ENCODE data around the gene CCDC27. TPM values are rescaled to one million over a fixed set of nuclear protein-coding genes. Genes with fewer than 3 reads are reported as not detected.

Gene CCDC27
- total and polyA plus RNA-seq, 2 of the 13 experiments (the other 11 are each of a cell fraction or from before 2014, with no cell fraction given): not detected

DNA sequence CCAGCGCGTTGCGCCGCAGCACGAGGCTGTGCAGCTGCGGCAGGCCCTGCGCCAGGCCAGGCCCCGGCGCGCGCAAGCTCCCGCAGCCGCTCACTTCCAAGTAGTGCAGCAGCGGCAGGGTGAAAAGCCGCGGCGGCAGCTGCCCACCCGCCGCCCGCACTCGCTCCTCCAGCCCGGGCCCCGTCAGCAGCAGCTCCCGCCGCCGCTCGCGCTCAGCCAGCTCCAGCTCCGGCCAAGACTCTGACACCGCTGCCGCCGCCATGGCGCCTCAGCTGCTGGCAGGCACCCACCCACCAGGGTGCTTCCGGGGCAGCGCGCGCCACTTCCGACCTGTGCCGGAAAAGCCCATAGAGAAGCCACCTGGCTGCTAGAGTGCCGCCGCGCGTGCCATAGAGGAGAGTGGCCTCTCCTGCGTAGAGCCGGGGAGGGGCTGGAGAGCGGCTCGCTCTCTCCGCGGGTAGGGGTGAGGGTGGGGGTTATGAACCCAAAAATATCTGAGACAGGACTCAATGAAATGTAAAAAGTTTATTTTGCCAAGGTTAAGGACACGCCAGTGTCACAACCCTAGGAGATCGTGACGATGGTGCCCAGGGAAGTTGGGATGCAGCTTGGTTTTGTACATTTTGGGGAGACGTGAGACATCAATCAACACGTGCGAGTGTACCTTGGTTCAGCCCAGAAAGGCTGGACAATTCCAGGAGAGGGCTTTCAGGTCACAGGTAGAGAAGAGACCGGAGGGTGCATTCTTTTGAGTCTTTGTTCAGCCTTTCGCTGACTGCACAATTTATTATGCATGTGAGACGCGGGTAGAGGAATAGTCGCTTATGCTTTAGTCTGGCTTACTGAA lies 44.2 kb downstream of the CCDC27 start, which contains the start of gene LRRC47 (continued):
- TF ChIP-seq, protein P1, sequence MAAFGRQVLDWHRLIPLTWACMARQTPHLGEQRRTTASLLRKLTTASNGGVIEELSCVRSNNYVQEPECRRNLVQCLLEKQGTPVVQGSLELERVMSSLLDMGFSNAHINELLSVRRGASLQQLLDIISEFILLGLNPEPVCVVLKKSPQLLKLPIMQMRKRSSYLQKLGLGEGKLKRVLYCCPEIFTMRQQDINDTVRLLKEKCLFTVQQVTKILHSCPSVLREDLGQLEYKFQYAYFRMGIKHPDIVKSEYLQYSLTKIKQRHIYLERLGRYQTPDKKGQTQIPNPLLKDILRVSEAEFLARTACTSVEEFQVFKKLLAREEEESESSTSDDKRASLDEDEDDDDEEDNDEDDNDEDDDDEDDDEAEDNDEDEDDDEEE (CRISPR knock-in tag; IDR thresholded peaks at IDR 0.05): peak; percentile 67; the same call in 1 of the 2 replicates
- peak; percentile 88 for TF ChIP-seq KDM5A (IDR thresholded peaks at IDR 0.05; ENCODE audit: borderline replicate concordance, low read length)
- TF ChIP-seq ZBTB49 (CRISPR knock-in tag; IDR thresholded peaks at IDR 0.05; ENCODE audit: borderline replicate concordance): no peak
- peak; percentile 95; the same call in 1 of the 2 replicates for TF ChIP-seq ZNF234 (CRISPR knock-in tag; conservative IDR thresholded peaks at IDR 0.05)
- no peak for TF ChIP-seq JDP2 (CRISPR knock-in tag; IDR thresholded peaks at IDR 0.05; ENCODE audit: borderline replicate concordance)
- no peak for TF ChIP-seq HOXD1 (CRISPR knock-in tag; IDR thresholded peaks at IDR 0.05)
- no peak for TF ChIP-seq NONO (IDR thresholded peaks at IDR 0.05)
- TF ChIP-seq NONO (CRISPR knock-in tag; conservative IDR thresholded peaks at IDR 0.05): peak; percentile 88
- no peak; the same call in 1 of the 2 replicates for TF ChIP-seq ZNF367 (CRISPR knock-in tag; IDR thresholded peaks at IDR 0.05; ENCODE audit: borderline replicate concordance)
- TF ChIP-seq PTBP1 (IDR thresholded peaks at IDR 0.05; ENCODE audit: low read depth, low read length, poor library complexity, severe bottlenecking): peak; percentile 89
- TF ChIP-seq, protein P2, sequence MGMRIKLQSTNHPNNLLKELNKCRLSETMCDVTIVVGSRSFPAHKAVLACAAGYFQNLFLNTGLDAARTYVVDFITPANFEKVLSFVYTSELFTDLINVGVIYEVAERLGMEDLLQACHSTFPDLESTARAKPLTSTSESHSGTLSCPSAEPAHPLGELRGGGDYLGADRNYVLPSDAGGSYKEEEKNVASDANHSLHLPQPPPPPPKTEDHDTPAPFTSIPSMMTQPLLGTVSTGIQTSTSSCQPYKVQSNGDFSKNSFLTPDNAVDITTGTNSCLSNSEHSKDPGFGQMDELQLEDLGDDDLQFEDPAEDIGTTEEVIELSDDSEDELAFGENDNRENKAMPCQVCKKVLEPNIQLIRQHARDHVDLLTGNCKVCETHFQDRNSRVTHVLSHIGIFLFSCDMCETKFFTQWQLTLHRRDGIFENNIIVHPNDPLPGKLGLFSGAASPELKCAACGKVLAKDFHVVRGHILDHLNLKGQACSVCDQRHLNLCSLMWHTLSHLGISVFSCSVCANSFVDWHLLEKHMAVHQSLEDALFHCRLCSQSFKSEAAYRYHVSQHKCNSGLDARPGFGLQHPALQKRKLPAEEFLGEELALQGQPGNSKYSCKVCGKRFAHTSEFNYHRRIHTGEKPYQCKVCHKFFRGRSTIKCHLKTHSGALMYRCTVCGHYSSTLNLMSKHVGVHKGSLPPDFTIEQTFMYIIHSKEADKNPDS (CRISPR knock-in tag; IDR thresholded peaks at IDR 0.05): no peak
- no peak for TF ChIP-seq KLF13 (CRISPR knock-in tag; IDR thresholded peaks at IDR 0.05)
- no peak for TF ChIP-seq ZNF326 (CRISPR knock-in tag; IDR thresholded peaks at IDR 0.05; ENCODE audit: borderline replicate concordance)
- no peak for TF ChIP-seq ZBTB21 (CRISPR knock-in tag; IDR thresholded peaks at IDR 0.05)
- TF ChIP-seq KMT2A (CRISPR knock-in tag; IDR thresholded peaks at IDR 0.05): peak; percentile 85
- TF ChIP-seq, protein P3, sequence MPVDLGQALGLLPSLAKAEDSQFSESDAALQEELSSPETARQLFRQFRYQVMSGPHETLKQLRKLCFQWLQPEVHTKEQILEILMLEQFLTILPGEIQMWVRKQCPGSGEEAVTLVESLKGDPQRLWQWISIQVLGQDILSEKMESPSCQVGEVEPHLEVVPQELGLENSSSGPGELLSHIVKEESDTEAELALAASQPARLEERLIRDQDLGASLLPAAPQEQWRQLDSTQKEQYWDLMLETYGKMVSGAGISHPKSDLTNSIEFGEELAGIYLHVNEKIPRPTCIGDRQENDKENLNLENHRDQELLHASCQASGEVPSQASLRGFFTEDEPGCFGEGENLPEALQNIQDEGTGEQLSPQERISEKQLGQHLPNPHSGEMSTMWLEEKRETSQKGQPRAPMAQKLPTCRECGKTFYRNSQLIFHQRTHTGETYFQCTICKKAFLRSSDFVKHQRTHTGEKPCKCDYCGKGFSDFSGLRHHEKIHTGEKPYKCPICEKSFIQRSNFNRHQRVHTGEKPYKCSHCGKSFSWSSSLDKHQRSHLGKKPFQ (CRISPR knock-in tag; IDR thresholded peaks at IDR 0.05; ENCODE audit: insufficient replicate concordance): no peak
- TF ChIP-seq ARNT (IDR thresholded peaks at IDR 0.05): no peak
- peak; percentile 58; the same call in 1 of the 2 replicates for TF ChIP-seq MEIS2 (CRISPR knock-in tag; IDR thresholded peaks at IDR 0.05)
- TF ChIP-seq FOXA3 (CRISPR knock-in tag; IDR thresholded peaks at IDR 0.05): peak; percentile 48; the same call in 1 of the 2 replicates
